HuH-7.5 (cell line): ENCODE data around the gene TRIM2.

ENCODE experiments used
- DNase-seq: peaks from one replicate; pipeline ENCODE4 v3.0.0; 2011; ENCODE audit warnings: low spot score

Gene TRIM2

GRCh38 chr4:153276971-153277370 lies 72.7 kb downstream of the TRIM2 start:
- DNase-seq = no peak

DNA sequence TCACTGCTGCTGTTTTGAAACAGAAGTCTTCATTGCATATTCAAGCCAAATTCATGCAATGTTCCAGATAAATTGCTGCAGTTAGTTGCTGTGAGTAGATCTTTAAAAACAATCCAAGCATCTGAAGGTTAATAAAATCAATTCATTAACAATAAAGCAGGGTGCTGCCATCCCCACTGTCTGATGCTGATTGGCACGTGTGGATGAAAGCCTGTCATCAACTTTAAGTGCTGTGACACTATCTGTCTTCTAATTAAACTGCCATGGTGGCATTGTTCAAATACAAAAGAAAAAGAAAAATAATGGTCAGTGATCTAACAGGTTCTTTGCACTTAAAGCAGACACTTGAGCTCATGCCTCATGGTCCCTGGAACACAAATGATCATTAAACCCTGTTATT lies 77.2 kb downstream of the TRIM2 start:
- DNase-seq = no peak

GRCh38 chr4:153282023-153282422 lies 77.8 kb downstream of the TRIM2 start:
- DNase-seq = no peak

DNA sequence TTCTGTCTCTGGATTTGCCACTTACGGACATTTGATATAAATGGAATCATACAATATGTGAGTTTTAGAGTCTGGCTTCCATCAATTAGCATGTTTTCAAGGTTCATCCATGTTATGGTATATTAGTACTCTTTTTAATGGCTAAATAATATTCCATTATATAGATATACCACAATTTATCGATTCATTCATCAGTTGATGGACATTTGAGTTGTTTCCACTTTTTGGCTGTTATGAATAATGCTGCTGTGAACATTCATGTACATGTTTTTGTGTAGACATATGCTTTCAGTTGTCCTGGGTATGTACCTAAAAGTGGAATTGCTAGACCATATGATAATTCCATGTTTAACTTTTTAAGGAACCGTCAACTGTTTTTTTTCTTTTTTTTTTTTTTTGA lies 79.0 kb downstream of the TRIM2 start:
- DNase-seq = no peak

DNA sequence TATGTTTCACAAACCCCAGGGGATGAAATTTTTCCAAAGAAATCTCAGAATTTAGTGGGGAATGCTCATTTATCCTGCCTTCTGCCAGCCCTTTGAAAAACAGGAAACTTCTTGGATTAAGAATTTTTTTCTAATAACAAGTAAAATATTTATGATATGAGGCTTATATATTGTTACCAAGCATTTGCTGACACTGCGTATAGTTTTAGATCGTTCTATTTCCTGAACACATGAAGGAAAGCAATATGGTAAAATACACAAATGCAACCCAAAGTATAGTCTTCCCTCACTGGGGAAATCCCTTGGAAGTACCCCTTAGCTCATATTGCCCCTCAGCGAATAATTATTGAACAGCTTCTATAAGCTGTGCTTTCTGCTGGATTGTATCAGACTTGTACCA lies 85.9 kb downstream of the TRIM2 start:
- DNase-seq = no peak

GRCh38 chr4:153291562-153291961 lies 87.3 kb downstream of the TRIM2 start:
- no peak for DNase-seq

DNA sequence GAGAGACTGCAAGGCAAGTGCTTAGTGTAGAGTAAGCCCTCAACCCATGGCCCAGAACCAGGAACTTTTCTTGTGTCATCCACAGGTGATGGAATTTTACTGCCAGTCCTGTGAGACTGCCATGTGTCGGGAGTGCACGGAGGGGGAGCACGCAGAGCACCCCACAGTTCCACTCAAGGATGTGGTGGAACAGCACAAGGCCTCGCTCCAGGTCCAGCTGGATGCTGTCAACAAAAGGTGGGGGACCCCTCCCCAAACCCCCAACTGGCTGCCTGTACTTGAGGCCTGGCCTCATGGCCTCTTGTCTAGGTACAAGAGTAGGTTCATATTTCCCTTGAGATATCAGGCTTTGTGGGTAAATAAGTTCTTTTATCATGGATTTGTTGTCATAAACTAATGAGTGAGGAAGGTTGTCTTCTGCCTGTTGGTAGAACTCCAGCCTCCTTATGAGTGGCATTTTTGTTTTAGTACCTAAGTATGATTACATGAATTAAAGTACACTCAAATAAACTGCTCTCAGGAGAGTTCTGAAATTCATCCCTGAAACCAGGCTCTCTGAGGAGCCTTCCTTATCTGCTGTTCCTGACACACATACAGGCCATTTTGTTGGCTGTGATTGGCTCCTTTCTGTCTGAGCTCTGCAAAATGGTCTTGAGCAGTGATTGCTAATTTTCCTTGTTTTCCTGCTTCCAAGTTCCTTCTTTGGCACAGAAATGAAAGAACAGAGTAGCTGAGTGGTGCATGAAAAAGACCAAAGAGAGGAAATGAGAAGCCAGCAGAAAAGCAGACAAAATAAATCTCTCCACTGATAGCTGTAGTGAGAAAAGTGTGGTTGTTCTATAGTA lies 88.9 kb downstream of the TRIM2 start:
- DNase-seq = no peak

GRCh38 chr4:153293742-153294057 lies 89.5 kb downstream of the TRIM2 start:
- no peak for DNase-seq

DNA sequence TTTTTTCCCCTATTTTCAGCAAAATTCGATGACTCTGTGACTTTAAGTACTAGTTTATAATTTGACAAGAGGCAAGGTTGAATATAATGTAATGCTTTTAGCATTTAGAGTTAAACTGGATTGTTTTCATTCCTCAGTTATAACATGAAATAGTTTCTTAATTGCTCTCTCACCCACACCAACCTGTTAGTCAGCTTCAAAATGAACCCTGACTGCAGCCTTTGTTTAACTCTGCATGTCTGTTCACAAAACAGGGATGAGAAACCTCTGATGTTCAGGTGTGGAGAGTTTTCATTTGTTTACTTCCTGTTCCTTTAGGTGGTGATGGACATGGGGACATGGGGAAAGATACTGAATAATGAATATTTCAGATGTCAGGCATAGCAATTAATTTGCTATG lies 90.4 kb downstream of the TRIM2 start:
- no peak for DNase-seq

- DNase-seq = no peak
Measured at GRCh38 chr4:153295131-153295755, 91.0 kb downstream of the TRIM2 start.

- DNase-seq = no peak
Measured at GRCh38 chr4:153296040-153296823, 92.0 kb downstream of the TRIM2 start.

DNA sequence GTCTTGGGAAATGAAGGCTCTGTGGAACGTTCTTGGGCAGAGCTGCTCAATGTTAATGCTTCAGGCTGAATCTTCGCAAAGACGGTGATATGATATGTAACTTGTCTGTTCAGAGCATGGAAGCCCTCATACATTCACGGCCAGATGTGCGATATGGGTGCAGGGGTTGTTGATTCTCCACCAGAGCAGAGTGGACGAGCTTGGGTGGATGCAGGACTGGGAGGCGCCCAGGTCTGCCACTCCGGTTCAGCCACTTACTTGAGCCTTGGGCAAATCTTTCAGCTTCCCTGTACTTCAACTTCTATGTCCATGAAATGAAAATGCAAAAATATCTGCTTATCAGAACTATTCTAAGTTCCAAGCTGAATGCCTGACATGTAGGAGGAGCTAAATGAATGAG lies 92.9 kb downstream of the TRIM2 start:
- no peak for DNase-seq

DNA sequence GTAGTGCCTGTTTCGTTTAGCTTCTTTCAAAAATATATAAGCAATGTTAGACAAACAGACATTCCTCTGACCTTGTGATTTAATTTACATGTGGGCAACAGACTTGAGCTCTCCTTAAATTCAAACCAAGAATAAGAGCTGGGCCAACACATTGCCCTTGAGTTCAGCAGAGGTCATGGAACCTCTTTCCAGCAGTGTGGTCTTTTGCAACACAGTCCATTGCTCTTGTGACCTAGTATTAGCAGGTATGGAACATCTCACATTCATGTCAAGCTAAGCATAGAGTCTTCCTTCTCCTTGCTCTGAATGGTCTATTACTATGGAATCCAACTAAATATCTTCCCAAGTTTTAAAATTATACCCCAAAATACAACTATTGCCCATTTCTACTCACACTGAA lies 106.5 kb downstream of the TRIM2 start:
- no peak for DNase-seq

DNA sequence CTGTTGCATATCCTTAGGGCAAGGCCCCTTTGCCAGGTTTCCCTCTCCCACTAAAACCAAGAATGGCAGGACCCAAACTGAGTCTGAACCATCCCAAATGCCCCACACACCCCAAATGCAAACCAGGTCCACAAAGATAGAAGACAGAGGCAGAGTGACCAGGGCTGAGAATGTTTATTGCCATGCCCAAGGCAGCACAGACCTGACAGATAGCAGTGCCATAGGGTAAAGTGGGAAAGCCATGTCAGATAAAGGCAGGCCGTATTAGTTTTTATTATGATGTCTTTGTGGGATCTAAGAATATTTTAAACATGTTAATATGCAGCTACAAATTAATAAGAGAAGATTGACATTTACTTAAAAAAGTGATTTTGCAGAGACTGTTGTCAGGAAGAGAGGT lies 110.7 kb downstream of the TRIM2 start:
- DNase-seq = no peak

- DNase-seq = peak; percentile 32
Measured at GRCh38 chr4:153318696-153319320, 114.6 kb downstream of the TRIM2 start.

GRCh38 chr4:153322791-153323190 lies 118.5 kb downstream of the TRIM2 start:
- no peak for DNase-seq

DNA sequence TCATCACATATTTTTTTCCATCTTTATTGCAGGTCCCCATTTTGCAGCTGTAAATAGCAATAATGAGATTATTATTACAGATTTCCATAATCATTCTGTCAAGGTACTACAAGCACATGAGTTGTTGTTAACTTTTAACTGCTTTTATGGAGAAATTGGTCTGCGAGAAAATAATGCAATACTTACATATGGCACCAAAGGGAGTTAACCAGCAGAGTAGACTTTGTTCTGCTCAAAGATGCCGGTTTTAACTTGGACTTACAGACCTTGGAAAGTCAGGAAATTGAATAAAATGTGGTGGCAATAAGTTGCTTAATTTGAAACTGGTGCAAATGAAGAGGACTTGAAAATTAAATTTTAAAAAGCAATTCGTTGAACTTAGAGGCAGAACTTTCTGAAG lies 119.8 kb downstream of the TRIM2 start:
- DNase-seq = no peak

DNA sequence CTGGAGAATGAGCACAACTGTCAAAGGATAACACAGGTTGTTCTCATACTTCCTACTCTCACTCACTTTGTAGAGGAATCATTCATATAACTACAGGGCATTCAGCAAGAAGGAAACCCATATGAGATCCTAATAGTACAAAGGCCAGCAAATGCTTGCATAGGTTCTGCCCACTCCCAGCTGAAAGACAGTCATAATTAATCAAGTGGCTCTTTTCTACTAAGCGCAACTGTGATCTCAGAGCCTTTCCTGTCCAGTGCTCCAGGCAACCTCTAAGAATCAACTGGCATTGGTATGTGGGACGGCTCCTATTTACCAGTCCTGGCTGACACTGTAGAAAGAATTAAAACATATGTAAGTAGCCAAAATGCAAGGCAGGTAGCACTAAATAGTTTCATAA lies 121.3 kb downstream of the TRIM2 start:
- DNase-seq = no peak

DNA sequence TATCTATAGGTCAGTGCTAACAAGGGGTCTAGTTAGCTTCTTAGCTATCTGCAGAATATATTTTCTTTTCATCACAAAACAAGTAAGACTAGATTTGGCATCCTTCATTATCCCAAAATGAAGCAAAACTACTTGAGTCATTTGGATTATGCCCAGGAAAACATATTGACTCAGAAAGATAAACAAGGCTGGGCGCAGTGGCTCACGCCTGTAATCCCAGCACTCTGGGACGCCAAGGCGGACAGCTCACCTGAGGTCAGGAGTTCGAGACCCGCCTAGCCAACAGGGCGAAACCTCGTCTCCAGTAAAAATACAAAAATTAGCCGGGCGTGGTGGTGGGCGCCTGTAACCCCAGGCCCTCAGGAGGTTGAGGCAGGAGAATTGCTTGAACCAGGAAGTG lies 122.3 kb downstream of the TRIM2 start:
- DNase-seq = no peak

DNA sequence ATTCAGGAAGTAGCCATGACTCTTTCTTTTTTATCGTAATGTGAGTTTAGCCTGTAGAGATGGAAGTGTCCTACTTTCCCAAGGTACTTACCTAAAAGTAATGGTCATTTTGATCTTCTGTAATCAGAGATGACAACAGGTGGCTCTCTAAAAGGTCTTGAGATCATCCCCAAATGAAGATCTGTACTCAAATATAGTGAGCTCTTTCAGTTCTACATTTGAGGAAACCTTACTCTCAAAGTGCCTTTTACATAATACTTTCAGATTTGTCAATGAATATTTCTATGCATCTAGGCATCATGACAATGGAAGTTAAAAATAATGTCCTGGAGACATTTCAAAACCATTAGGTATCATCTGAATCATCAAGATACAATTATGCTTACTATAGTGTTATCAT lies 123.0 kb downstream of the TRIM2 start:
- no peak for DNase-seq

GRCh38 chr4:153332936-153333335 lies 128.7 kb downstream of the TRIM2 start:
- DNase-seq = no peak

DNA sequence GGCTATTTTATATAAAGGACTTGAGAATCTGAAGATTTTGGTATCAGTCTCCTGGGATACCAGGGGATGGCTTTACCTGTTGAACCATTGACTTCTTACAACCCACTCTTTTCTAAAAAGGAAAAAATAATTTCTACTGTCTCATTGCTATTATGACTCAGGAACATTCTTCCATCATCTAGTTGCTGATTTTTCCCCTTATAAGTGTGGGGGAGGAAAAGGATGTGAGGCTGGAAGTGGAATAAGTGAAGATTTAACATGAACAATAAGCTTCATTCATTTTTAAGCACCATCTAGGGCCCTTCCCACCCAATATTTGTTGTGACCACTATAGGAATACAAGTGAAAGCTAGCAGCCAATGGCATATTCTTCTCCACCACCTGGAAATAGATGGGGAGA lies 129.6 kb downstream of the TRIM2 start:
- no peak for DNase-seq

GRCh38 chr4:153335665-153336064 lies 131.4 kb downstream of the TRIM2 start:
- no peak for DNase-seq
